ENCODE data around the gene CYBB.

DNA sequence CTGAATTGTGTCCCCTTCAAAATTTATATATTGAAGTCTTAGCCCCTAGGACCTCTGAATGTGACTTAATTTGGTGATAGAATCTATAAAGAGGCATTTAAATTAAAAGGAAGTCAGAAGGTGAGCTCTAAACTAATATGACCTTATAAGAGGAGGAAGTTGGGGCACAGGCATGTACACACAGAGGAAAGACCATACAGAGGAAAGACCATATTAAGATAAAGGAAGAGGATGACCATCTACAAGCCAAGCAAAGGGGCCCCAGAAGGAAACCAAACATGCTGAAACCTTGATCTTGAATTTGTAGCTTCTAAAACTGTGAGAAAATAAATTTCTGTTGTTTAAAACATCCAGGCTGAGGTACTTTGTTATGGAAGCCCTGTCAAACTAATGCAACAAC, 26.9 kb upstream of the CYBB start:
- no peak for TF ChIP-seq CTCF (conservative IDR thresholded peaks at IDR 0.05; ENCODE audit: low read depth, low read length)
- no peak for TF ChIP-seq EZH2 (IDR thresholded peaks at IDR 0.05; ENCODE audit: low read length, unreplicated experiment)
- TF ChIP-seq EZH2phosphoT487 (IDR thresholded peaks at IDR 0.05; ENCODE audit: borderline replicate concordance, low read length), result no peak

All from PC-3 (cell line).